ENCODE results near the gene BICD2.

- no peak for TF ChIP-seq CTCF (IDR thresholded peaks at IDR 0.05)
- no peak for TF ChIP-seq POLR2A (IDR thresholded peaks at IDR 0.05)
- no peak for TF ChIP-seq EP300 (IDR thresholded peaks at IDR 0.05)
- no peak for TF ChIP-seq POLR2AphosphoS5 (IDR thresholded peaks at IDR 0.05)
Measured at GRCh38 chr9:92767066-92768054, 2.7 kb upstream of the BICD2 start.
